Stimulated activated CD4-positive, alpha-beta T cell treated with anti-CD3 and anti-CD28 coated beads, TNF-alpha, amount 100 ng/mL, for 4 hours (primary cell): ENCODE results near the gene ZNF688.
"Not testable (repeated sequence)": the region's sequence is repeated elsewhere in the genome, so short reads cannot be mapped to it uniquely, and the experiment has no call there.

ENCODE experiments used
- DNase-seq, 3 experiments: peaks; one replicate each; pipeline ENCODE4 v3.0.0-alpha.2; 2020; ENCODE audit warnings: low read depth in 3 of 3

The ZNF688 gene

DNA sequence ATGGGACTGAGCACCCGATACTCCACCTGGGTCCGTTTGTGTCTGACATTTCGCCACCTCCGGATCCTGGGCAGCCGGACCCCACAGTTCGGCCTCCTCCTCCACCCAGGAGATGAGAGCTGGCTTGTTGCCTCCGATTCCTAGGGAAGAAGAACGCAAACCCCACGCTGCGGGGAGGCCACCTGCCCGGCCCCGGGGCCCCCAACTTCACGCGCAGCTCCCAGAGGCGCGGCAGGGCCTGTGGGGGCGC lies 13.9 kb downstream of the ZNF688 start:
- DNase-seq, result no peak

DNA sequence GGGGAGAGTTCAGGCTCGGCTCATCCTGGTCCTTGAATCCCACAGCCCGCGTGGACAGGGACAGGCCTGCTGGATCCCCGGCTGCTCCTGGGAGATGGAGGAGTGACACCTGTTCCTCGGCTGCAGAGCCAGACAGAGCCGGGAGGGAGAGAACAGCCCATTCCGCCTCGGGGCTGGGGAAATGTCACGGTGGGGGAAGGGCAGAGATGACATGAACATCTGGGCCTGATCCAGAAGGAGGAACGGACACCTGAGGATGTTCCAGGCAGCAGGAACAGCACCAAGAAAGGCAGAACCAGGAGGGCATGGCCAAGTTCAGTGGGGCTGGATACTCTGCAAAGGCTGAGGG lies 15.4 kb downstream of the ZNF688 start:
- no peak for DNase-seq

DNA sequence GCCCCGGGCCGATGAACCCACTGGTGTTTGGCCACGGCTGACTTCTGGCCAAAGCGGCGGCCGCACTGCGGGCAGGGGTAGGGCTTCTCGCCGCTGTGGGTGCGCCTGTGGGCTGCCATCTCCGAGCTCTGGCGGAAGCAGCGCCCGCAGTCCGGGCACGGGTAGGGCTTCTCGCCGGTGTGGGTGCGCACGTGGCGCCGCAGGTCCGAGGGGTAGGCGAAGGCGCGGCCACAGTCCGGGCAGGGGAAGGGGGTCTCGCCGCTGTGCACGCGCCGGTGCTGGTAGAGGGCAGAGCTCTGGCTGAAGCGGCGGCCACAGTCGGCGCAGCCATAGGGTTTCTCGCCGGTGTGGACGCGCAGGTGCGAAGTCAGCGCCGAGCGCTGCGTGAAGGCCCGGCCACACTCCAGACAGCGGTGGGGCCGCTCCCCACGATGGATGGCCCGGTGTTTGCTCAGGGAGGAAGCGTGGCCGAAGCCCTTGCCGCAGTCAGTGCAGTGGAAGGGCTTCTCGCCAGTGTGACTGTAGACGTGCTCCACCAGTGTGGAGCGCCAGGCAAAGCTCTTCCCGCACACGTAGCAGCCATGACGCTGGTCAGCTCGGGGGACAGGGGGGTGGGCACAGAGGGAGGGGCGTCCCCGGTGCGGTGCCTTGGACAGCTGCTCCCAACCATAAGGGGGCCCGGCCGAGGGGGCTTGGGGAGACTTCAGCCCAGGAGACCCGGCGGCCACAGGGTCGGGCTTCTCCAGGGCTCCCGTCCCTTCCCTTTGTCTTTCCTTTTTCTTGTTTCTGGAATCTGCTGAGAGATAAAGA lies 16.0 kb downstream of the ZNF688 start:
- no peak for DNase-seq

DNA sequence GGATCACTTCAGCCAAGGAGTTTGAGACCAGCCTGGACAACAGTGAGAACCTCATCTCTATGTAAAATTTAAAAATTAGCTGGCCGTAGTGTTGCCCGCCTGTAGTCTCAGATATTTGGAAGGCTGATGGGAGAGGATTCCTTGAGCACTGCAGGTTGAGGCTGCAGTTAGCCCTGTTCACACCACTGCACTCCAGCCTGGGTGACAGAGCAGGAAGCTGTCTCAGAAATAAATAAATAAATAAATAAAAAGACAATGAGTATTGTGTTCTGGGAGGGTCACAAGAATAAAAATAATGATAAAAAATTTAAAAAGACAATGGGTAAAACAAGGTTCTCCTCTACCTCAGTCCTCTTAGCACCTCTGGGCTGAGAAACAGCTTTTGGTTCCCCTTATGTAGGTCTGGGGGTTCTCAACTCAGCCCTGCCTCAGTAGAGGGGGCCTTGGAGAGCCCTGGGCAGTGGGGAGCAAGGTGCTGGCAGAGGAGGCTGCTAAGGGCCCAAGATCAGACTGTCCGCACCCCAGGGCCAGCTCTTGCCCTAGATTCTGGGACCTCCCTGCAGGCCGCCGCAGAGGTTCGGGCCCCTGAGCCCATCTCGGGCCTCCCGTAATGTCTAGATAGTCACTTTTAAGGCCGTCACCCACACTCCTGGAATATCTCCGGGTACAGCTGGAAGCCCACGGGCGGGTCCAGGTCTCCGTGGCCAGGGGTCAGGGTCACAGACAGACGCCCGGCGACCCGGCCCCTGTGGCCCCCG lies 16.8 kb downstream of the ZNF688 start:
- no peak for DNase-seq

DNA sequence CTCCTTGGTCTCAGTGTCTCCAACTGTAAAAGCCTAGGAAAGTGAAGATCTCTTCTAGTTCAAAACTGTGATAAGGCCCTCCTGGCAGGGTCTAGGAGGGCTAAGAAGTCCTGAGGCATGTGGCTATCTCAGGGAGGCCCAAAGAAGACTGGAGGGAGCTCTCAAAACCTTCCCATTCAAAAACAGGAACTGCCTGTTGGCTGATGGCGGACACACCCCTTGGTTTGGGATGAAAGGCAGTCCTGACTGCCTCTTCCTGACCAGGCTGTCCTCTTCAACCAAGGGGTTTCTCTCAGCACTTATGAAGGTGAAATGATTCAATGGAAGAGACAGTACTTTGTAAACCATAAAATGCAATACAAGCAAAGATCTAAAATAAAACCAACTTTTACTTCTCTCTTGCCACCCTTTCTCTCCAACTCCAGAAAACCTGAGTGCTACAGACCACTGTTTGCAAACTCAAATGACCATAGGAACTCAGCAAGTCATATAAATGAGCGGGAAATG lies 18.1 kb downstream of the ZNF688 start:
- DNase-seq, result no peak

DNA sequence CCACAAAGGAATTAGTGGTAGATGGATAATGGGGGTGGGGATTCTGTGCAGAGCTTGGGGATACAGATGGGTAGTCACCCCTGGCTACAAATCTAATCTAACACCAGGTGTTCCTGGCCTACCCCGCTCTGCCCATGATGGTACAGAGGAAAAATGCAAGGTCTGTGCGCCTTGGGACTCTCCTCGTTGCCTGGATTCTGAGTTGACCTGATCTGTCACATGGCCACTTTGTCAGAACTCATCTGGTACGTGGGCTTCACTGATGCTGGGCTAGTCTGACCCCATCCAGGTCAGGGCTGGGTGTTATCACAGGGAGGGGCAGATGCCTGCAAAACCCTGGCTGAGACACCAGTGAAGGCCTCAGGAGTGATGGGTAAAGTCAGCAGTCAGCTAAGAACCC lies 18.6 kb downstream of the ZNF688 start:
- DNase-seq, result no peak

DNA sequence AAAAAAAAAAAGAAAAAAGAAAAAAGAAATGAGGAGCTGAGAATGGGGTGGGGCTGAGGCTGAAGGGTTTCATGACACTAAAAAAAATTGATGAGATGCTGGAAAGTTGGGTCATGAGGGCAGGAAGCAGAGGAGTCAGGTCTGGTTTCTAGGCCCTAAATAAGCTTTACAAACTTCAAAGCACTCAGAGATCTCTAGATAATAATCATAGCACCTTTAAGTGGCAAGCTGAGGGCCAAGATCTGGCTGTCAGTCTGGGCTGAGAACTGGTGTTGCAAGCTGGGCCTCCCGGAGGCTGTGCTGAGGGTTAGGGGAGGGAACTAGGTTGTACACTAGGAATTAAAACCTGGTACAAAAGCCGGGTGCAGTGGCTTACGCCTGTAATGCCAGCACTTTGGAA lies 19.7 kb downstream of the ZNF688 start:
- peak in 1 of 3 experiments; percentile 50 for DNase-seq

DNA sequence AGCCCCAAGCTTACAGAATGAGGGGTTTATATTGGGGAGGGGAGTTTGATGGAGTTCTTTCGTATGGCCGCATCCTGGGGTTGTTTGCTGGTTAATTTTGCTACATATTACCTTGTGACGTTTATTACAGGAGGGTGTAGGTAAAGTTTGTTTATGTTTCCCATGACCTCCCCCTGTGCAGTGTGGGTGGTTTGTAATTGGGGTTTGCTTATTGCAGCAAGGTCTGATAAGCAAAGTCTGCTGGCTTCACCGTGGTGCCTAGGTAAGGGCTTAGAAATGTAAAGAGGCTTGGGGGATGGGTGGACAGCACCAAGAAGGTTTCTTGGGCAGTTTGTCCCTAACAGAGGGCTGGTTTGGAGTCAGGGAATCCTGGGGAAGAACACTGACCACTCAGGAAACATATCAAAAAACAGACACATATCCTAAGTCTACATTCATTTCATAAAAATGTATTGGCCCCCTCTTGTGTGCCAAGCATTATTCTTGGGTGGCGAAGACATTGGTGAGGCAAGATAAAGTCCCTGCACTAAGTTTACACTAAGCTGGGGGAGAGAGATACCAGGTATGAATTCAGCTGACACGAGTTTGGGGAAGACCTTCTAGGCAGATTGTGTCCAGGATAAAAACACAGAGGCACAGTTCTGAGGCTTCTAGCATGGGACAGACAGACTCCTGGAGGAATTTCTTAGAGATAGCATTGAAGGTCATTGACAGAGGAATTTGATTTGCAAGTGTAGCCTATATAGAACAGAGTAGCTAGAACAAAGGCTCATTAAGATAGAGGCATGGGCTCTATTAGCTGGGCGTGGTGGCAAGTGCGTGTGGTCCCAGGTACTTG lies 22.9 kb downstream of the ZNF688 start:
- no peak for DNase-seq

DNA sequence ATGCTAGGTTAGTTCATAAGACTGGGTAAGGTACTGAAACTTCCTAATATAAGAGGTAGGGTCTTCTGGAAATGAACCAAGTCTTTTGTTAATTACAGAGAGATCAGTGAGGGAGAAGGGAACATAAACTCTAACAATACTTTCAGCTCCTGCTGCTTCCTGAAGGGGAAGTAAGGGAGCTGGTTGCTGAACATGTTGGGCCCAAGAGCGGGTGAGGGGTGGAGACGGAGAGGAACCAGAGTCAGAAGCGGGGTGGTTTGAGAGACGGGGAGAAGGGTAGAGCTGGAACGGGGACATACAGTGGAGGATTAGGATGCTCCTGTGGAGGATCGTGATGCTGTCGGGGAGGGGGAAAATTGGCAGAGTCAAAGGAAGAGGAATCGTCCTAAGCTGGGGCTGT lies 25.4 kb downstream of the ZNF688 start:
- no peak for DNase-seq

DNA sequence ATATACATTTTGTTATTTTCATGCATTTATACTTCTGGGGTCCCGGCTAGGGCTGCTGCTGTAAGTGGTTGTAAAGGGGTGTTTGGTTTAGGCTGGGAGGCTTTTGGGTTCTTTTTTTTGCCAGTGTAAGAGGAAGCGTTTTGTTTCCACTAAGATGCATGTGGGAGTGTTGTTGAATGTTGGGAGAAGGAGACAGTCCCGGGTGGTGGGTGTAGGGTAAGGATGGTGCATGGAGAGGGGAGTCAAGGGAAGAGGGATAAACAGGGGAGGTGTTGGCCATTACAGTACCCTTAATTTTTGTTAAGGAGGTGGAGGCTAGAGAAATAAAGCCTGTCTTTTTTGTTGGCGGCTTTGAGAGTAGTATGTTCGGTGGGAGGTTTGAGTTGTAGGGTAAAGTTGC lies 28.4 kb downstream of the ZNF688 start:
- DNase-seq, result no peak

DNA sequence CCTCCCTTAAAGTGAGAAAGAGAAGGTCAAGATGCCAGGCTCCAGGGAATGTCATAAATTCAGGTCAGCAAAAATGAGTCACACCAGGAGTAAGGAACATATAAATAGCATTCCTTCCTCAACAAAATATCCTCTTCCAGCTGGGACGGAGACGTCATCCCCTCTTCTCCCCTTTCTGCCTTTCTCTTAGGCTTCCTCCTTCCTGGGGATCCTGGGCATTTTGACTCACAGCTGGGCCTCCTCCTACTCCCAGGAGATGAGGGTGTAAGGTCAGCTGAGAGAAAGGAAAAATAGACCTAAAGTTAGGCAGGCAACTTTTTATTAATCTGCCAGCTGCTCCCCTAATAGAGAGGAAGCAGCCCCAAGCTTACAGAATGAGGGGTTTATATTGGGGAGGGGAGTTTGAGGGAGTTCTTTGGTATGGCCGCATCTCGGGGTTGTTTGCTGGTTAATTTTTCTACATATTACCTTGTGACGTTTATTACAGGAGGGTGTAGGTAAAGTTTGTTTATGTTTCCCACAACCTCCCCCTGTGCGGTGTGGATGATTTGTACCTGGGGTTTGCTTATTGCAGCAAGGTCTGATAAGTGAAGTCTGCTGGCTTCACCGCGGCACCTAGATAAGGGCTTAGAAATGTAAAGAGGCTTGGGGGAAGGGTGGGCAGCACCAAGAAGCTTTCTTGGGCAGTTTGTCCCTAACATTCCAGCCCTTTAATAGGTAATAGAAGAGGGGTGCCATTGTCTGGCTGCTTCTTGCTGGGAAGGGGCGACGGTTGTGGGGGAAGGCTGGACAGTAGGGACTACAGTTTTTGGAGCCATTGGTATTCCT lies 29.8 kb downstream of the ZNF688 start:
- DNase-seq, result no peak

DNA sequence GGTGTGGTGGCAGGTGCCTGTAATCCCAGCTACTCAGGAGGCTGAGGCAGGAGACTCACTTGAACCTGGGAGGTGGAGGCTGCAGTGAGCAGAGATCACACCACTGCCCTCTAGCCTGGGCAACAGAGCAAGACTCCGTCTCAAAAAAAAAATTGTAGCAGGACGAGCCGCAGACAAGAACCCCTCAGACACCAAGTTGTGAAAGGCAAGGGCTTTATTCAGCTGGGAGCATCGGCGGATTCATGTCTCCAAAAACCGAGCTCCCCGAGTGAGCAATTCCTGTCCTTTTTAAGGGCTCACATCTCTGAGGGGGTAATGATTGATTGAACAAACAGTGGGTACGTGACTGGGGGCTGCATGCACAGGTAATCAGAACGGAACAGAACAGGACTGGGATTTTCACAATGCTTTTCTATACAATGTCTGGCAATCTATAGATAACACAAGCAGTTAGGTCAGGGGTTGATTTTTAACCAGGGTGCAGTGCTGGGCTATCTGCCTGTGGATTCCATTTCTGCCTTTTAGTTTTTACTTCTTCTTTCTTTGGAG lies 30.5 kb downstream of the ZNF688 start:
- DNase-seq, result not testable (repeated sequence)

DNA sequence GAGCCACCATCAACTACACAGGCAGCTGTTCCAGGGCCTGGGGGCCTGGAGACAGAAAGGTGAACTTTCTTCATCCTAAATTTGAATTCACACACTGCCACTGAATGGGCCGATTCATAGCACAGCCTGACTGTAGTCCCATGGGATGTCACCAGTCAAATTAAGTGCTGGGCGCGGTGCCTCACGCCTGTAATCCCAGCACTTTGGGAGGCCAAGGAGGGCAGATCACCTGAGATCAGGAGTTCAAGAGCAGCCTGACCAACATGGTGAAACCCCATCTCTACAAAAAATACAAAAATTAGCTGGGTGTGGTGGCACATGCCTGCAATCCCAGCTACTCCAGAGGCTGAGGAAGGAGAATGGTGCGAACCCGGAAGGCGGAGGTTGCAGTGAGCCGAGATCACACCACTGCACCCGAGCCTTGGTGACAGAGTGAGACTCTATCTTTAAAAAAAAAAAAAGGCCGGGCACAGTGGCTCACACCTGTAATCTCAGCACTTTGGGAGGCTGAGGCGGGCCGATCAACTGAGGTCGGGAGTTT lies 31.5 kb downstream of the ZNF688 start:
- DNase-seq, result not testable (repeated sequence)

DNA sequence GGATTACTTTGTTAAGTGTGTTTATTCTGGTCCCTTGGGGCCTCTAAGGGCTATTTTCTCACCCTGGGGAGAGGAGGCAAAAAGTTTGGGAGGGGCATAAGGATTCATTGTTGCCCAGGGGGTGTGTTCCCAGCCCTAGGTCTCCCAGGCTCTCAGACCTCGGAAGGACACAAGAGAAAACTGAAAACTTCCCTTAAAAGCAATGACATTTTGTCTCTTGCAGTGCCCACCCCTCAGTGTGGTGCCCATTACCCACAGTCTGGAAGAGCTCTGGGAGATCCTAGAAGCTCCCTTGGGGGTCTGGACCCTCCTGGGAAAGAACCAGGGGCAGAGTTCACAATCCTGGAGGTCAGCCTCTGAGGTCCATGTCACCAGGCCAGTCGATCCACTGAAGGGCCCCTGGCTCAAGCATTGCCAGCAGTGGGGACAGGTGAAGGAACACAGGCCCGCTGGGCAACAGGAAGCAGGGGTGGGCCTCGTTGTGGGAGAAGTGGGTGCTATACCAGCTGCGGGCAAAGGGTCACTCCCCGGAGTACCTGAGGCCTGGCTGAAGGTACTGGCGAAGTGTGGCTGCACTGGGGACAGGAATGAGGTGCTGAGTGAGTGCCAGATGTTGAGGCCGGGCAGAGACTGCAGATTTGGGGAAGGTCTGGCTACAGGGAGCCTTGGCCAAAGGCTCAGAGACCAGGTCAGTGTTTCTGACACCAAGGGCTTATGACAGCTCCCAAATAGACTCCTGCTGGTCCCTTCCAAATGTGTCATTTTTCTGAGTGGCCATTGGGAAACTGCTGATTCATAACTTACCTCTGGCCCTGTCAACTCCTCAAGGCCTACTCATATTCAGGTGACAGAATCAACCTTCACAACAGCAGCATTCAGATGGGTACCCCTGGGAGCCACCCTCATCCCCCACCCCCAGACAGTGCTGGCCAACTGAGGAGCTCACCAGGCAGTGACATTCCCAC lies 32.2 kb downstream of the ZNF688 start:
- no peak for DNase-seq

DNA sequence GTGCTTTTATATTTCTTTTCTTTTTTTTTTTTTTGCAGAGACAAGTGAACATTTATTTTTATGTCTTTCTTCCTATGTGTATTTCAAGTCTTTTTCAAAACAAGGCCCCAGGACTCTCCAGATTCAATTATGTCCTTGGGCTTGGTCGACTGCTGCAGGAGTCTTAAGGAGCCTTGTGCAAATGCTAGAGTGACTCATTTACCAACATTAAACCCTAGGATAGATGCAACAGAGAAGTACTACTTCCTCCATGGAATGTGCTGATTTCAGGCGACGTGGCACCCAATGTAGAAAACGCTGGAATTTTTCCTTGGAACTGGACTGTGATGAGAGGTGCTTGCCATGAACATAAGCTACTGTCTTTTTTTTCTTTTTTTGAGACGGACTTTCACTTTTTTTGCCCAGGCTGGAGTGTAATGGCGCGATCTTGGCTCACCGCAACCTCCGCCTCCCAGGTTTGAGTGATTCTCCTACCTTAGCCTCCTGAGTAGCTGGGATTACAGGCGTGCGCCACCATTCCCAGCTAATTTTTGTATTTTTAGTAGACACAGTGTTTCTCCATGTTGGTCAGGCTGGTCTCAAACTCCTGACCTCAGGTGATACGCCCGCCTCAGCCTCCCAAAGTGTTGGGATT lies 35.0 kb downstream of the ZNF688 start:
- DNase-seq, result not testable (repeated sequence)

DNA sequence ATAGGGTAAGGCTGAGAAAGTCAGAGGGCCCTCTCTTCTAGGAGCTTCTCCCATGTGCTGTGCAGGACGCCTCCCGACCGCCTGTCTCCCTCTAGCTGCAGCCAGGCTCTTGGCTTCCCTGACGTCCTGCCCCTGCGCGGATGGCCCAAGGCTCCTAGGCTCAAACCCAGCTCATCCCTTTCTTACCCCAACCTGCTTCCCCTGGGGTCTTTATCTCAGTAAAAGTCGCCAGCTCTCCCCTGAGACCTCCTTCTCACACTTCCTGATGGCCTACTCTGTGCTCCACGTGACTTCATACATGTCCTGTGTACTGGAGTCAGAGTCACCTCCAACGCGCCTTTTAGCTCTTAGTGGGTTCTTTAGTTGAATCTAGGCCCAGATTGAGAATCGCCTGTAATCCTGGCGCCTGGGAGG lies 35.7 kb downstream of the ZNF688 start:
- peak; percentile 47 to 55 (median 51) for DNase-seq

DNA sequence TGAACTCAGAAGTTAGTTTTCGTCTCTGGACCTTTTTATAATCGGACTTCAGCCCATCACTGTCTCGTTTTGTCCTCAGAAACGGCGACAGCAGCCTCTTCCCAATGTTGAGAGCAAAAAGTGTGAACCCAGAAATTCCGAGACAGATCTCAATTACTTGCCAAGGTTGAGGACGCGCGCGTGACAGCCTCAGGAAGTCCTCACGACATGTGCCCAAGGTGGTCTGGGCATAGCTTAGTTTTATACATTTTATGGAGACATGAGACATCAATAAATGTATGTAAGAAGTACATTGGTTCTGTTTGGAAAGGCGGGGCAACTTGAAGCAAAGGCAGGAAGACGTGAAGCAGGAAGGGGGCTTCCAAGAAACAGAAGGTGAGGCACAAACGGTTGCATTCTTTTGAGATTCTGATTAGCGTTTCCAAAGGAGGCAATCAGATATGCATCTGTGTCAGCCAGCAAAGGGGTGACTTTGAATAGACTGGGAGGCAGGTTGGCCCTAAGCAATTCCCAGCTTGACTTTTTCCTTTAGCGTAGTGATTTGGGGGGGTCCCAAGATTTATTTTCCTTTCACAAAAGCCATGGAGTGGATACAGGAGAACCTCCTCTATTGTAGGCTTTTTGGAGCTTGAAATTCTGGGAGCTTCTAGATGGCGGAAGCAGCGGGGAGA lies 36.3 kb downstream of the ZNF688 start:
- no peak for DNase-seq

DNA sequence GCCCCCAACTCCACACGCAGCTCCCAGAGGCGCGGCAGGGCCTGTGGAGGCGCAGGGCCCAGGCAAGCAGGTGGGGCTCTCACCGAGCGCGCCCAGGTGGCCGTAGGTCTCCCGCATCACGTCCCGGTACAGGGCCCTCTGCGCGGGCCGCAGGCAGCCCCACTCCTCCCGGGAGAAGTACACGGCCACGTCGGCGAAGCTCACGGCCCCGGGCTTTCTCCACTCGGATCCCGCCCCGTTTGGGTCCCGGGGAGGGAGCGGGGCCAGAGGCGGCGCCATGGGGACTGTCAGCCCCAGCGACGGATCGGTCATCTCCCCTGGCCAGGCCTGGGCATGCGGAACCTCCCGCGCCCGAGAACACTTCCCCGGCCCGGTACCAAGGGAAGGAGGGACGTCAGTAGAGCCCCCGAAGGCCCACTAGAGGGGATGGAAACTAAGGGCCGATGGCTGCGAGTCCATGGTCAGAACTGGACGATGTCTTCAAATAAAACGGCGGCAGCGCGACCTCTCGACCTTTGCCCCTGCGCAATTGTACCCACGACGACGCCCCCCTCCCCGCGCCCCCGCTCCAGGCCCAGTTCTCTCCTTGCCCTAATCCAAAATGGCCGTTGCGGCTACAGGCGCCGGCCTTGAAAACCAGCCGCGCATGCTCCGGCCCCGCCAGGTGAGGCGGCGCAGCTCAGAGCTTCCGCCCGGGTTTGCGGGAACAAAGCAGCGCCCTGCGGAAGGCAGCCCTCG lies 37.0 kb downstream of the ZNF688 start, which contains the start of gene ZNF747:
Gene ZNF747, minus strand, starts transcription at position 491 of the 738 bp plus-strand sequence. Its CDS starts 179 bp downstream, at position 312.
- peak; percentile 87 for DNase-seq
